OCI-LY1 (cell line): ENCODE results near the gene FFAR1.

Source experiments
- H2AFZ ChIP-seq: fragments of 200-600 bp; sonication (generic), shearing (Covaris generic); 2 replicates; pipeline ENCODE4 v1.6.0; 2014; ENCODE audit warnings: antibody characterized with exemption, mild to moderate bottlenecking, low read length
- H3F3A ChIP-seq: fragments of 200-600 bp; sonication (generic), shearing (Covaris generic); 2 replicates; pipeline ENCODE4 v1.6.0; 2014; ENCODE audit warnings: mild to moderate bottlenecking, antibody characterized with exemption, low read length, moderate library complexity; ENCODE audit not compliant: insufficient read depth
- H3K27ac ChIP-seq: fragments of 200-600 bp; sonication (generic); 2 replicates; pipeline ENCODE4 v1.5.1; 2014; ENCODE audit warnings: low read length, mixed run types, mild to moderate bottlenecking, low read depth; ENCODE audit not compliant: poor library complexity, severe bottlenecking
- H3K27me3 ChIP-seq: fragments of 200-600 bp; sonication (generic); 2 replicates; pipeline ENCODE4 v1.6.0; 2014; ENCODE audit warnings: antibody characterized with exemption, mild to moderate bottlenecking, low read length, moderate library complexity; ENCODE audit not compliant: insufficient read depth
- H3K36me3 ChIP-seq: fragments of 200-600 bp; sonication (generic); 2 replicates; pipeline ENCODE4 v1.6.1; 2014; ENCODE audit warnings: mild to moderate bottlenecking, antibody characterized with exemption, low read length, moderate library complexity, mixed read lengths; ENCODE audit not compliant: insufficient read depth
- H3K4me1 ChIP-seq: fragments of 200-600 bp; sonication (generic); 2 replicates; pipeline ENCODE4 v1.5.1; 2014; ENCODE audit warnings: mild to moderate bottlenecking, low read length, moderate library complexity; ENCODE audit not compliant: insufficient read depth, severe bottlenecking
- H3K4me2 ChIP-seq: fragments of 200-600 bp; sonication (generic), shearing (Covaris generic); 2 replicates; pipeline ENCODE4 v1.6.1; 2014; ENCODE audit warnings: low read length
- H3K4me3 ChIP-seq: fragments of 200-600 bp; sonication (generic); 2 replicates; pipeline ENCODE4 v1.5.1; 2014; ENCODE audit warnings: low read length, low read depth, mild to moderate bottlenecking, mixed read lengths; ENCODE audit not compliant: poor library complexity, severe bottlenecking
- H3K79me2 ChIP-seq: fragments of 200-600 bp; shearing (Covaris generic); 2 replicates; pipeline ENCODE4 v1.6.1; 2016; ENCODE audit warnings: mixed run types, low read length, mixed read lengths; ENCODE audit not compliant: insufficient read depth
- H3K9ac ChIP-seq: fragments of 200-600 bp; sonication (generic), shearing (Covaris generic); 2 replicates; pipeline ENCODE4 v1.6.1; 2014; ENCODE audit warnings: mild to moderate bottlenecking, low read length, mixed read lengths
- H3K9me2 ChIP-seq: fragments of 200-600 bp; sonication (generic), shearing (Covaris generic); 2 replicates; pipeline ENCODE4 v1.6.1; 2014; ENCODE audit warnings: low read depth, mild to moderate bottlenecking, low read length, mixed read lengths
- H3K9me3 ChIP-seq: fragments of 200-600 bp; shearing (Covaris generic); 2 replicates; pipeline ENCODE4 v1.6.1; 2014; ENCODE audit warnings: low read length, mixed read lengths
- H4K20me1 ChIP-seq: fragments of 200-600 bp; sonication (generic), shearing (Covaris generic); 2 replicates; pipeline ENCODE4 v1.6.0; 2016; ENCODE audit warnings: mild to moderate bottlenecking, low read length; ENCODE audit not compliant: insufficient read depth
- CTCF ChIP-seq: fragments of 200-600 bp; sonication (generic), shearing (Covaris generic); IDR thresholded peaks from 2 replicates; pipeline ENCODE4 v1.5.1; 2017; ENCODE audit warnings: mild to moderate bottlenecking, antibody characterized with exemption, low read length, moderate library complexity, mixed read lengths
- EZH2 ChIP-seq: fragments of 200-600 bp; sonication (generic), shearing (Covaris generic); IDR thresholded peaks from 2 replicates; pipeline ENCODE4 v1.8.0; 2017; ENCODE audit warnings: borderline replicate concordance, mixed run types, mild to moderate bottlenecking, antibody characterized with exemption, low read length, moderate library complexity, mixed read lengths

The FFAR1 gene

DNA sequence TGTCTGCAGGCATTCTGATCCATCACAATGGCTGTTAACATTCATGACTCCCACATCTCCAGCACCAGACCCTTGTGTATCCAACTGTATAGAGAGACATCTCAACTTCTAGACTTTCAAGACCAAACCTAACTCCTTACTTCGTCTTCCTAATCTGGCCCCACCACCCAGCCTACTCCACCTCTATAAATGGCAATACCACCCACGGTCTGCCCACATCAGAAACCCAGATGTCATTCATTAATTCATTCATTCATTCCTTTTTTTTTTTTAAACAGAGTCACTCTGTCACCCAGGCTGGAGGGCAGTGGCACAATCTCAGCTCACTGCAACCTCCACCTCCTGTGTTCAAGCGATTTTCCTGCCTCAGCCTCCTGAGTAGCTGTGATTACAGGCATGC is 33.6 kb downstream of the FFAR1 start:
- H3K9me2 ChIP-seq: no peaks in the 10 kb centered on the region
- no peak overlapping the region for H2AFZ ChIP-seq
- TF ChIP-seq EZH2 (no peak), CTCF (no peak)
- no peak overlapping the region for H3K9ac ChIP-seq
- no peak overlapping the region for H3K4me2 ChIP-seq
- H3K79me2 ChIP-seq: no peaks in the 10 kb centered on the region
- no peaks in the 10 kb centered on the region for H3K4me1 ChIP-seq
- no peaks in the 10 kb centered on the region for H4K20me1 ChIP-seq
- no peaks in the 10 kb centered on the region for H3K36me3 ChIP-seq
- H3K9me3 ChIP-seq: peaks cover 8% of the 10 kb centered on the region; the same call in 1 of the 2 replicates
- no peaks in the 10 kb centered on the region for H3K27me3 ChIP-seq
- H3K4me3 ChIP-seq: no peak overlapping the region
- no peak overlapping the region for H3K27ac ChIP-seq
- no peaks in the 10 kb centered on the region for H3F3A ChIP-seq

DNA sequence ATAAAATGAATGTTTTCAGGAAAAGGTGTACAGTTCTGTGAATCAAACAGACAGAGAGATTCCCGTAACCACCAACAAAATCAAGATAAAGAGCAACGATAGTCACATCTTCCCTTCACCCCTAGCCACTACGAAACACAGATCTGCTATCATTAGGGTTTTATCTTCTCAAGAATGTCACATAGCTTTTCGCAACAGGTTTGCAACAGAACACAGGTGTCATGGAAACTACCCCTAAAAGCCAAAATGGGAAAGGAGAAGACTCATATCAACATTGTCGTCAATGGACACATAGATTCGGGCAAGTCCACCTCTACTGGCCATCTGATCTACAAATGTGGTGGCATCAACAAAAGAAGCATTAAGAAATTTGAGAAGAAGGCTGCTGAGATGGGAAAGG is 34.2 kb downstream of the FFAR1 start:
- Histone ChIP-seq H3K79me2 (no peaks in the 10 kb centered on the region), H3K27me3 (no peaks in the 10 kb centered on the region), H4K20me1 (no peaks in the 10 kb centered on the region), H3K9ac (no peak overlapping the region), H3K4me2 (no peak overlapping the region), H2AFZ (no peak overlapping the region), H3K4me1 (no peaks in the 10 kb centered on the region), H3K27ac (no peak overlapping the region), H3F3A (no peaks in the 10 kb centered on the region), H3K9me2 (no peaks in the 10 kb centered on the region), H3K36me3 (no peaks in the 10 kb centered on the region), H3K4me3 (no peak overlapping the region), H3K9me3 (peaks cover 13% of the 10 kb centered on the region)
- no peak for TF ChIP-seq EZH2
- TF ChIP-seq CTCF: no peak

DNA sequence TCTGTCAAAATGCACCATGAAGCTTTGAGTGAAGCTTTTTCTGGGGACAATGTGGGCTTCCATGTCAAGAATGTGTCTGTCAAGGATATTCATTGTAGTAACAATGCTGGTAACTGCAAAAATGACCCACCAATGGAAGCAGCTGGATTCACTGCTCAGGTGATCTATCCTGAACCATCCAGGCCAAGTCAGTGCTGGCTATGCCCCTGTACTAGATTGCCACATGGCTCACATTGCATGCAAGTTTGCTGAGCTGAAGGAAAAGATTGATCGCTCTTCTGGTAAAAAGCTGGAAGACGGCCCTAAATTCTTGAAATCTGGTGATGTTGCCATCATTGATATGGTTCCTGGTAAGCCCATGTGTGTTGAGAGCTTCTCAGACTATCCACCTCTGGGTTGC is 35.8 kb downstream of the FFAR1 start:
- H3K4me3 ChIP-seq: no peak overlapping the region
- no peak overlapping the region for H3K9ac ChIP-seq
- H3K27me3 ChIP-seq: no peaks in the 10 kb centered on the region
- no peaks in the 10 kb centered on the region for H3K79me2 ChIP-seq
- peaks cover 13% of the 10 kb centered on the region for H3K9me3 ChIP-seq
- no peaks in the 10 kb centered on the region for H3K9me2 ChIP-seq
- no peak for TF ChIP-seq EZH2
- no peak for TF ChIP-seq CTCF
- no peak overlapping the region for H3K27ac ChIP-seq
- H3K4me1 ChIP-seq: no peaks in the 10 kb centered on the region
- H4K20me1 ChIP-seq: no peaks in the 10 kb centered on the region
- no peaks in the 10 kb centered on the region for H3F3A ChIP-seq
- no peak overlapping the region for H2AFZ ChIP-seq
- H3K4me2 ChIP-seq: no peak overlapping the region
- no peaks in the 10 kb centered on the region for H3K36me3 ChIP-seq
